ENCODE measurements around the gene ASCL2. TPM values are rescaled to one million over a fixed set of nuclear protein-coding genes. Genes with fewer than 3 reads are reported as not detected.

ASCL2 gene
- total and polyA plus RNA-seq, 2 donors (not counting 3 experiments of a cell fraction or from before 2014, with no cell fraction given): not detected

GRCh38 chr11:2290351-2290841, 20.0 kb upstream of the ASCL2 start:
- Histone ChIP-seq H2AFZ (ENCODE audit: low read depth, low read length) (no peak overlapping the region), H3K36me3 (ENCODE audit: control insufficient read depth in 2 of 2, extremely low read depth in 1 of 2, insufficient read depth in 2 of 2, low read length in 2 of 2) (no peaks in the 10 kb centered on the region), H3K27me3 (ENCODE audit: control insufficient read depth in 2 of 2, insufficient read depth in 2 of 2, low read length in 2 of 2) (peaks cover 0 to 3% of the 10 kb centered on the region in 2 experiments), H4K20me1 (replicated peaks; ENCODE audit: control insufficient read depth, extremely low read depth, insufficient read depth, low read length) (no peaks in the 10 kb centered on the region), H3K4me2 (ENCODE audit: insufficient read depth, low read length) (no peak overlapping the region), H3K79me2 (ENCODE audit: control insufficient read depth, insufficient read depth, low read length) (no peaks in the 10 kb centered on the region), H3K9ac (replicated peaks; ENCODE audit: extremely low read depth, insufficient read depth, low read length) (no peak overlapping the region), H3K9me1 (replicated peaks; ENCODE audit: control insufficient read depth, extremely low read depth, insufficient read depth, low read length) (no peaks in the 10 kb centered on the region), H3K27ac (ENCODE audit: insufficient read depth, low read depth, low read length) (no peak overlapping the region), H3K9me3 (replicated peaks; ENCODE audit: control insufficient read depth, insufficient read depth, low read length) (no peaks in the 10 kb centered on the region), H3K4me1 (ENCODE audit: control insufficient read depth, extremely low read depth, insufficient read depth, low read length) (no peaks in the 10 kb centered on the region), H3K4me3 (replicated peaks in 1 of 3; ENCODE audit: insufficient read depth in 1 of 3, low read depth in 1 of 3, low read length in 3 of 3) (no peak overlapping the region)
- dilution Hi-C loops (cut with MboI; ENCODE audit: extremely low pct_ligation_motif_present, low sequenced_read_pairs) (no loop called here), intact Hi-C loops (cut with micrococcal nuclease) (no loop called here)
- TF ChIP-seq MAX (IDR thresholded peaks at IDR 0.05; ENCODE audit: insufficient read depth, insufficient read length) (no peak), POLR2AphosphoS5 (IDR thresholded peaks at IDR 0.05; ENCODE audit: insufficient read depth, low read depth, low read length) (no peak), GATA2 (IDR thresholded peaks at IDR 0.05; ENCODE audit: insufficient read depth, insufficient read length, low read depth, low read length) (no peak), EZH2 (IDR thresholded peaks at IDR 0.05; ENCODE audit: borderline replicate concordance, low read depth, low read length, severe bottlenecking) (no peak), CTCF (IDR thresholded peaks at IDR 0.05; ENCODE audit: extremely low read depth in 1 of 2, insufficient read depth in 1 of 2, low read depth in 1 of 2, low read length in 2 of 2) (no peak), POLR2A (IDR thresholded peaks at IDR 0.05; ENCODE audit: low read depth, low read length) (no peak), JUN (IDR thresholded peaks at IDR 0.05; ENCODE audit: borderline replicate concordance, insufficient read depth, insufficient read length, low read depth) (no peak), MYC (IDR thresholded peaks at IDR 0.05; ENCODE audit: low read depth, low read length) (no peak), FOS (IDR thresholded peaks at IDR 0.05; ENCODE audit: borderline replicate concordance, insufficient read depth, low read length) (no peak)
- DNase-seq (ENCODE audit: low read depth, low spot score) (no peak), FAIRE-seq (no peak)
- BruUV-seq (replicated peaks): no TSS peak
- ChIA-PET CTCF (interaction anchor here (1.7 kb wide), 1 partner anchor 15 kb away, joined by 5 read pairs; no protein-coding TSS in a partner anchor), POLR2A (no interaction called here)

All from endothelial cell of umbilical vein (primary cell).